WERI-Rb-1 (cell line): ENCODE data around the gene MACROD2.

ENCODE experiments used
- DNase-seq: peaks from one replicate; pipeline ENCODE4 v3.0.0-alpha.2; 2020
- H3K27ac ChIP-seq: fragments of 250-450 bp; sonication (Bioruptor Pico); 2 replicates; pipeline ENCODE4 v1.5.1; 2020; ENCODE audit warnings: mild to moderate bottlenecking, moderate library complexity
- H3K27me3 ChIP-seq: fragments of 250-450 bp; sonication (Bioruptor Pico); 2 replicates; pipeline ENCODE4 v1.5.1; 2021; ENCODE audit warnings: mild to moderate bottlenecking, low read depth, moderate library complexity; ENCODE audit not compliant: insufficient read depth, severe bottlenecking
- H3K36me3 ChIP-seq: fragments of 250-450 bp; sonication (Bioruptor Pico); 2 replicates; pipeline ENCODE4 v1.5.1; 2020; ENCODE audit warnings: mild to moderate bottlenecking, moderate library complexity
- H3K4me3 ChIP-seq: 2 replicates; pipeline ENCODE4 v1.5.1; 2011; ENCODE audit warnings: low read depth, mild to moderate bottlenecking, control low read depth, low read length
- H3K9me3 ChIP-seq: fragments of 250-450 bp; sonication (Bioruptor Pico); 2 replicates; pipeline ENCODE4 v1.5.1; 2021; ENCODE audit warnings: mild to moderate bottlenecking, moderate library complexity; ENCODE audit not compliant: severe bottlenecking
- TF ChIP-seq, protein P1 (sequence below): IDR thresholded peaks from 2 replicates; pipeline ENCODE4 v1.5.1; 2011; ENCODE audit warnings: low read depth, mild to moderate bottlenecking, control low read depth, inconsistent platforms, low read length

The MACROD2 gene

GRCh38 chr20:14633507-14633906 lies 638.2 kb downstream of the MACROD2 start:
- Histone ChIP-seq H3K27ac (no peak overlapping the region), H3K9me3 (no peaks in the 10 kb centered on the region), H3K4me3 (no peak overlapping the region), H3K27me3 (no peaks in the 10 kb centered on the region), H3K36me3 (no peaks in the 10 kb centered on the region)
- TF ChIP-seq, protein P1, sequence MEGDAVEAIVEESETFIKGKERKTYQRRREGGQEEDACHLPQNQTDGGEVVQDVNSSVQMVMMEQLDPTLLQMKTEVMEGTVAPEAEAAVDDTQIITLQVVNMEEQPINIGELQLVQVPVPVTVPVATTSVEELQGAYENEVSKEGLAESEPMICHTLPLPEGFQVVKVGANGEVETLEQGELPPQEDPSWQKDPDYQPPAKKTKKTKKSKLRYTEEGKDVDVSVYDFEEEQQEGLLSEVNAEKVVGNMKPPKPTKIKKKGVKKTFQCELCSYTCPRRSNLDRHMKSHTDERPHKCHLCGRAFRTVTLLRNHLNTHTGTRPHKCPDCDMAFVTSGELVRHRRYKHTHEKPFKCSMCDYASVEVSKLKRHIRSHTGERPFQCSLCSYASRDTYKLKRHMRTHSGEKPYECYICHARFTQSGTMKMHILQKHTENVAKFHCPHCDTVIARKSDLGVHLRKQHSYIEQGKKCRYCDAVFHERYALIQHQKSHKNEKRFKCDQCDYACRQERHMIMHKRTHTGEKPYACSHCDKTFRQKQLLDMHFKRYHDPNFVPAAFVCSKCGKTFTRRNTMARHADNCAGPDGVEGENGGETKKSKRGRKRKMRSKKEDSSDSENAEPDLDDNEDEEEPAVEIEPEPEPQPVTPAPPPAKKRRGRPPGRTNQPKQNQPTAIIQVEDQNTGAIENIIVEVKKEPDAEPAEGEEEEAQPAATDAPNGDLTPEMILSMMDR: no peak
- DNase-seq: no peak

DNA sequence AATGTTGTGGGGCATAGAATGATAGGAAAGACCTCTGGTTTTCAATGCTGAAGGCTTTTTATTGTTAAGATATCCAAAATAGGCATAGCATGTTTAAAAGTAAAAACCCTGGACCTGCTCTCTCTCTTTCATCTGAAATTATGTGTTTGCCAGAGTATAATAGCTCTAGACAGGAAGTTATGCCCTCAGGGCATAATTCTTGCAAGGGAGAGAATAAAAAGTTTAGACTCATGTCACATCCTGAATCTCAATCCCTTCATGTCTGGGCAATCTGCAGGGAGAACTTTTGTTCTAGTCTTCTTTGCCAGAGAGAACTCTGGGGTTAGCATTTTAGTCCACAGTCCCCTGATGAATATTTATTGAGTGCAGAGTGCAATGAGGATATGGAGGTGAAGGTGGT lies 639.3 kb downstream of the MACROD2 start:
- TF ChIP-seq, protein P1: no peak
- H3K36me3 ChIP-seq: no peaks in the 10 kb centered on the region
- H3K27ac ChIP-seq: no peak overlapping the region
- no peaks in the 10 kb centered on the region for H3K9me3 ChIP-seq
- no peak for DNase-seq
- H3K27me3 ChIP-seq: no peaks in the 10 kb centered on the region
- H3K4me3 ChIP-seq: no peak overlapping the region

DNA sequence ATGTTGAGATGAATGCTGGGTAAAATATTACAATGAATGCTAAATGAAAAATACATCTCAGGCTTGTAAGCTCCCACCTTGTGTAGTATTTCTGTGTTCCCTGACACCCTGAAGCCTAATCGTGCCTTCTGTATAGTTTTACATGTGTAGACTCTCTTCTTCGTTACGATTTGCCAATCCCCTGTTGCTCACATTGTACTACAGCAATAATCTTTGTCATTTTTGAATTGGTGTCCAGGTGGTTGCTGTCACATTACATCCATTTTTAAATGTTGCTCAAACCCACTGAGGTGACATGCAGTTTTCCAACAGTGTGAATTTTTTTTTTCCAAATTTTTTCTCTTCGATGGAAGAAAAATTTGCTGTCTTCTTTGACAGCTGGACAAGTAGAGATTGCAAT lies 642.1 kb downstream of the MACROD2 start:
- Histone ChIP-seq H3K27me3 (no peaks in the 10 kb centered on the region), H3K9me3 (no peaks in the 10 kb centered on the region), H3K4me3 (no peak overlapping the region), H3K36me3 (no peaks in the 10 kb centered on the region), H3K27ac (no peak overlapping the region)
- DNase-seq: no peak
- TF ChIP-seq, protein P1: no peak

DNA sequence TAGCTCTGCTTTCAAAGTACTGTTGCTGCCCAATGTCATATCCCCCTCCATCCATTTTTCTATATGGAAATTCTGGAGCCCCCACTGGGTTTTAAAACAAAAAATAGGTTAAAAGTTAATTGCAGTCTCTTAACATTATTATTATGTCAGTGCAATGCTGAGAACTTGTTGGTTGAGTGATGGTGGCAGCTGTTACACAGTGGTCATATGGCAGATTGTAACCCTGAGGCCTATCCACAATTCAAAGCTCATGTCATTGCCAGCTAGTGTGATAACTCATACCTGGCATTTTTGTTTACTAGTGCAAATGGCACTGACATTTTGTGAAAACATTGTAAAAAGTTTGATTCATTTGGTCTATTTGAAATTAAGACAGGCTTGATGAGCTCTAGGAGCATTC lies 647.8 kb downstream of the MACROD2 start:
- H3K27ac ChIP-seq: no peak overlapping the region
- H3K4me3 ChIP-seq: no peak overlapping the region
- no peaks in the 10 kb centered on the region for H3K9me3 ChIP-seq
- TF ChIP-seq, protein P1: no peak
- no peaks in the 10 kb centered on the region for H3K36me3 ChIP-seq
- DNase-seq: no peak
- no peaks in the 10 kb centered on the region for H3K27me3 ChIP-seq

DNA sequence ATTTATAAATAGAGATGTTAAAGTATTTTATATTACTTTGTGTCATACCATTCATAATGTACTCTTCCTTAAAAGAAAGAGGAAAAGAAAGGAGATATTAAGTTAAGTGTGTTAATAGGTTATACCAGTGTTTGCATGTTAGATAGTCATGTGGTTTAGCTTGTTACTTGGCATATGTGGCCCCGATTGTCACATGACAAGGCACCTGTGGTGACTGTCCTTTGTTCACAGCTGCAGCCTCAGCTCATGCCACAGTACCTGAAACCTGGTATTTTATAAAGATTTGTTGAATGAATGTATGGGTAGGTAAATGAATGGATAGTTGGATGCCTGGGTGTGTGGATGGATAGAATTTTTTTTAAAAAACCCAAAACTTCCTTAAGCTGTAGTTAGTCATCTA lies 648.2 kb downstream of the MACROD2 start:
- Histone ChIP-seq H3K27me3 (no peaks in the 10 kb centered on the region), H3K27ac (no peak overlapping the region), H3K9me3 (no peaks in the 10 kb centered on the region), H3K36me3 (no peaks in the 10 kb centered on the region), H3K4me3 (no peak overlapping the region)
- DNase-seq: no peak
- TF ChIP-seq, protein P1: no peak

GRCh38 chr20:14644306-14645097 lies 649.2 kb downstream of the MACROD2 start:
- Histone ChIP-seq H3K4me3 (no peak overlapping the region), H3K27ac (no peak overlapping the region), H3K27me3 (no peaks in the 10 kb centered on the region), H3K36me3 (no peaks in the 10 kb centered on the region), H3K9me3 (no peaks in the 10 kb centered on the region)
- DNase-seq: no peak
- TF ChIP-seq, protein P1: no peak
